ENCODE measurements around the gene ROBO1.

Gene ROBO1

GRCh38 chr3:78873641-78874040 lies 894.2 kb downstream of the ROBO1 start:
- DNase-seq (ENCODE audit: low spot score): no peak

- no peak for DNase-seq (ENCODE audit: low spot score)
Measured at GRCh38 chr3:78872195-78872594, 895.6 kb downstream of the ROBO1 start.

GRCh38 chr3:78871048-78871447 lies 896.8 kb downstream of the ROBO1 start:
- DNase-seq (ENCODE audit: low spot score): no peak

GRCh38 chr3:78870484-78870883 lies 897.3 kb downstream of the ROBO1 start:
- DNase-seq (ENCODE audit: low spot score): no peak

- DNase-seq (ENCODE audit: low spot score): no peak
Measured at GRCh38 chr3:78868570-78868969, 899.2 kb downstream of the ROBO1 start.

- no peak for DNase-seq (ENCODE audit: low spot score)
Measured at GRCh38 chr3:78867409-78868372, 900.1 kb downstream of the ROBO1 start.

- DNase-seq (ENCODE audit: low spot score): no peak
Measured at GRCh38 chr3:78863306-78864203, 904.2 kb downstream of the ROBO1 start.

- no peak for DNase-seq (ENCODE audit: low spot score)
Measured at GRCh38 chr3:78861156-78861555, 906.6 kb downstream of the ROBO1 start.

- no peak for DNase-seq (ENCODE audit: low spot score)
Measured at GRCh38 chr3:78860567-78860966, 907.2 kb downstream of the ROBO1 start.

- no peak for DNase-seq (ENCODE audit: low spot score)
Measured at GRCh38 chr3:78858910-78859309, 908.9 kb downstream of the ROBO1 start.

- DNase-seq (ENCODE audit: low spot score): no peak
Measured at GRCh38 chr3:78858174-78858573, 909.6 kb downstream of the ROBO1 start.

GRCh38 chr3:78857494-78858111 lies 910.2 kb downstream of the ROBO1 start:
- DNase-seq (ENCODE audit: low spot score): no peak

- no peak for DNase-seq (ENCODE audit: low spot score)
Measured at GRCh38 chr3:78856164-78856563, 911.6 kb downstream of the ROBO1 start.

GRCh38 chr3:78855190-78855589 lies 912.6 kb downstream of the ROBO1 start:
- DNase-seq (ENCODE audit: low spot score): no peak

- no peak for DNase-seq (ENCODE audit: low spot score)
Measured at GRCh38 chr3:78848392-78849288, 919.2 kb downstream of the ROBO1 start.

GRCh38 chr3:78847603-78848002 lies 920.2 kb downstream of the ROBO1 start:
- no peak for DNase-seq (ENCODE audit: low spot score)

GRCh38 chr3:78847203-78847602 lies 920.6 kb downstream of the ROBO1 start:
- no peak for DNase-seq (ENCODE audit: low spot score)

GRCh38 chr3:78846718-78847117 lies 921.1 kb downstream of the ROBO1 start:
- DNase-seq (ENCODE audit: low spot score): no peak

- DNase-seq (ENCODE audit: low spot score): no peak
Measured at GRCh38 chr3:78845605-78846004, 922.2 kb downstream of the ROBO1 start.

GRCh38 chr3:78844307-78844706 lies 923.5 kb downstream of the ROBO1 start:
- DNase-seq (ENCODE audit: low spot score): no peak

GRCh38 chr3:78839693-78840092 lies 928.1 kb downstream of the ROBO1 start:
- no peak for DNase-seq (ENCODE audit: low spot score)
